ENCODE data around the gene FADS2. TPM values are rescaled to one million over a fixed set of nuclear protein-coding genes. Genes with fewer than 3 reads are reported as not detected.

Gene FADS2
- total and polyA plus RNA-seq, 2 of the 13 experiments (the other 11 are each of a cell fraction or from before 2014, with no cell fraction given), result 90.1 to 124 TPM

DNA sequence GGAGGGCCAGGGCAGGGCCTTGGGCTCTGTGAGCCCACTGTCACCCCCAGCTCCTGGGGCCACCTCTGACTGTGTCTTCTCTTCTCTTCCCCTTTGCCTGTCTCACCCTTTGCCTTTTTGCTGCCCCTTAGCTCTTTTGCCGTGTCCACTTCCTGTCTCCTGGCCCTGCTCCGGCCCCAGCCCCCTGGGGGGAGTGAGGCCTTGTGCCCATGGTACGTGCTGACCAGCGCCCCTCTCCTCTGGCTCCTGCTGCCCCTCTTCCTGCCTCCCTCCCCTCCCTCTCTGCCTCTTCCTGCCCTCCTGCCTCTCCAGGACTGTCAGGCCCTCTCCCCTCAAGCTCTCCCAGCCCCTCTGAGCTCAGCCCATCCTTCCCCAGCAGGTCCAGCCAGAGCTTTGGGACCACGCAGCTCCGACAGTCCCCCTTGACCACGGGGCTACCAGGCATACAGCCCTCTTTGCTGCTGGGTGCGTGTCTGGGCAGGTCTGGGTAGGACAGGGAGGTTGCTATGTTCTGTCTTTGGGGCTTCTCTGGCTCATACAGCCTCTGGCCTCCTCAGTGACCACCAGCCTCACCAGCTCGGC lies 47.4 kb upstream of the FADS2 start (continued):
- TF ChIP-seq, protein P1, sequence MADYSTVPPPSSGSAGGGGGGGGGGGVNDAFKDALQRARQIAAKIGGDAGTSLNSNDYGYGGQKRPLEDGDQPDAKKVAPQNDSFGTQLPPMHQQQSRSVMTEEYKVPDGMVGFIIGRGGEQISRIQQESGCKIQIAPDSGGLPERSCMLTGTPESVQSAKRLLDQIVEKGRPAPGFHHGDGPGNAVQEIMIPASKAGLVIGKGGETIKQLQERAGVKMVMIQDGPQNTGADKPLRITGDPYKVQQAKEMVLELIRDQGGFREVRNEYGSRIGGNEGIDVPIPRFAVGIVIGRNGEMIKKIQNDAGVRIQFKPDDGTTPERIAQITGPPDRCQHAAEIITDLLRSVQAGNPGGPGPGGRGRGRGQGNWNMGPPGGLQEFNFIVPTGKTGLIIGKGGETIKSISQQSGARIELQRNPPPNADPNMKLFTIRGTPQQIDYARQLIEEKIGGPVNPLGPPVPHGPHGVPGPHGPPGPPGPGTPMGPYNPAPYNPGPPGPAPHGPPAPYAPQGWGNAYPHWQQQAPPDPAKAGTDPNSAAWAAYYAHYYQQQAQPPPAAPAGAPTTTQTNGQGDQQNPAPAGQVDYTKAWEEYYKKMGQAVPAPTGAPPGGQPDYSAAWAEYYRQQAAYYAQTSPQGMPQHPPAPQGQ (CRISPR knock-in tag; IDR thresholded peaks at IDR 0.05; ENCODE audit: borderline replicate concordance), result no peak
- TF ChIP-seq, protein P2, sequence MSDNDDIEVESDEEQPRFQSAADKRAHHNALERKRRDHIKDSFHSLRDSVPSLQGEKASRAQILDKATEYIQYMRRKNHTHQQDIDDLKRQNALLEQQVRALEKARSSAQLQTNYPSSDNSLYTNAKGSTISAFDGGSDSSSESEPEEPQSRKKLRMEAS (IDR thresholded peaks at IDR 0.05), result no peak
- TF ChIP-seq SUZ12 (IDR thresholded peaks at IDR 0.05; ENCODE audit: low read depth, low read length) (no peak), ZSCAN22 (CRISPR knock-in tag; IDR thresholded peaks at IDR 0.05) (no peak)

DNA sequence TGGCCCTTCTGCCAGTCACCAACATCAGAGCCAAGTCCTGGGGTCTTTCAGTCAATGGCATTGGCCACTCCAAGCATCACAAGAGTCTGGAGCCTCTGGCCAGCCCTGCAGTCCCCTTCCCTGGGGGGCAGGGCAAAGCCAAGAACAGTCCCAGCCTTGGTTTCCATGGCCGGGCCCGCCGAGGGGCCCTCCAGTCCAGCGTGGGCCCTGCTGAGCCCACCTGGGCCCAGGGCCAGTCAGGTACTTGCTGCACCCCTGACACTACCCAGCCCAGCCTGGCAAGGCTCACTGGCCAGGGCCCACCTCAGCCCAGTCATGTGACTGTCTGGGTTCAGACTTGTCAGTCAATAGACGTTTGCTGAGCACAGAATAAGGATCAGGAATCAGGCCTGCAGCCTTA lies 46.5 kb upstream of the FADS2 start:
- WGBS (ENCODE audit: low lambda C conversion rate), result 83% methylated on average over 1 of the region's 5 CpGs
- no peak overlapping the region for H3K4me2 ChIP-seq (ENCODE audit: low read depth, low read length)
- no peak overlapping the region for H3K4me3 ChIP-seq (replicated peaks in 1 of 3; ENCODE audit: insufficient read depth in 1 of 3, low read depth in 2 of 3, low read length in 3 of 3)
- no peaks in the 10 kb centered on the region for H3K4me1 ChIP-seq (ENCODE audit: insufficient read depth, low read length)
- no TSS peak for BruUV-seq (replicated peaks)
- TF ChIP-seq MLLT10 (CRISPR knock-in tag; IDR thresholded peaks at IDR 0.05) (no peak), ZNF577 (CRISPR knock-in tag; IDR thresholded peaks at IDR 0.05; ENCODE audit: borderline replicate concordance, low read depth) (no peak), RFX5 (IDR thresholded peaks at IDR 0.05; ENCODE audit: low read depth, low read length) (no peak), NR1H2 (CRISPR knock-in tag; IDR thresholded peaks at IDR 0.05; ENCODE audit: borderline replicate concordance, low read depth) (no peak), STAT5B (CRISPR knock-in tag; IDR thresholded peaks at IDR 0.05) (no peak), MED13 (CRISPR knock-in tag; IDR thresholded peaks at IDR 0.05) (no peak), ATM (IDR thresholded peaks at IDR 0.05; ENCODE audit: borderline replicate concordance) (no peak), ZNF335 (CRISPR knock-in tag; IDR thresholded peaks at IDR 0.05) (no peak)
- H3K9ac ChIP-seq (ENCODE audit: insufficient read depth, low read depth, low read length), result no peak overlapping the region
- in situ Hi-C loops (cut with HindIII; ENCODE audit: extremely low pct_ligation_motif_present, low pct_unique_long_range_greater_than_20kb), result loop anchor here (5.0 kb wide), 1 partner anchor 34 kb away; no protein-coding TSS in a partner anchor
- no peak overlapping the region for H3K27ac ChIP-seq (ENCODE audit: extremely low read length, insufficient read depth, low read length)
- H3K79me2 ChIP-seq (ENCODE audit: insufficient read depth, low read length), result no peaks in the 10 kb centered on the region
- H2AFZ ChIP-seq (ENCODE audit: low read length), result no peak overlapping the region
- H3K27me3 ChIP-seq (ENCODE audit: control insufficient read depth in 1 of 2, insufficient read depth in 2 of 2, low read length in 2 of 2), result no peaks in the 10 kb centered on the region
- peaks cover 36 to 82% of the 10 kb centered on the region in 2 experiments; a peak in 4 of 5 replicates for H3K36me3 ChIP-seq (replicated peaks in 1 of 2; ENCODE audit: control insufficient read depth in 1 of 2, insufficient read depth in 2 of 2, low read length in 2 of 2)
- DNase-seq (ENCODE audit: low spot score) (no peak), ATAC-seq (no peak), FAIRE-seq (no peak)
- H3K9me3 ChIP-seq (ENCODE audit: low read length), result no peaks in the 10 kb centered on the region
- CTCF ChIA-PET (ENCODE audit: low intra/inter-chr PET ratio, low total read pairs), result no interaction called here
- POLR2A ChIA-PET, result interaction anchor here (0.9 kb wide), 1 partner anchor 33 kb away, joined by 3 read pairs; no protein-coding TSS in a partner anchor
- H4K20me1 ChIP-seq (ENCODE audit: insufficient read depth, low read length), result no peaks in the 10 kb centered on the region
- intact Hi-C loops (cut with micrococcal nuclease; ENCODE audit: unreplicated experiment), result no loop called here

Measured in HepG2 (cell line).